ENCODE data around the gene TXLNB.
"Not testable (repeated sequence)": the region's sequence is repeated elsewhere in the genome, so short reads cannot be mapped to it uniquely, and the experiment has no call there.

The TXLNB gene

GRCh38 chr6:139230391-139230840 is 61.4 kb downstream of the TXLNB start:
- Histone ChIP-seq H3K4me3 (ENCODE audit: low read depth in 1 of 2, low read length in 2 of 2) (no peak overlapping the region), H3K27ac (ENCODE audit: low read length) (no peak overlapping the region), H3K27me3 (ENCODE audit: low read depth, low read length) (no peaks in the 10 kb centered on the region), H3K36me3 (ENCODE audit: control insufficient read depth in 1 of 2, insufficient read depth in 2 of 2, low read length in 2 of 2) (no peaks in the 10 kb centered on the region), H3K9me3 (ENCODE audit: control insufficient read depth in 1 of 2, low read length in 2 of 2) (no peaks in the 10 kb centered on the region), H3K4me1 (ENCODE audit: control insufficient read depth in 1 of 2, insufficient read depth in 2 of 2, low read length in 2 of 2) (peaks cover 0 to 13% of the 10 kb centered on the region in 2 donors)

DNA sequence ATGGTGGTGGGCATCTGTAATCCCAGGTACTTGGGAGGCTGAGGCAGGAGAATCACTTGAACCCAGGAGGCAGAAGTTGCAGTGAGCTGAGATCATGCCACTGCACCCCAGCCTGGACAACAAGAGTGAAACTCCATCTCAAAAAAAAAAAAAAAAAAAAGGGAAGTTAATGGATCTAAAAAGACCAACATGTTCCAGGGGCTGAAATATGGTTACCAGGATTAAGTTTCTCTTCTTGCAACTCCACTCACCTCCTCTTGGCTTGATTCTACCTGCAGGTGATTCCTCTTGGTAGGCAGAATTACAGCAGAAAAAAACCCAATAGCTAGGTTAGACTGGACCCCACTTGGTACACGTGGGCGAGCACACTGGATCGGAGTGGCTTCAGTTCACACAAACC is 63.4 kb downstream of the TXLNB start:
- not testable (repeated sequence) for H3K9me3 ChIP-seq (ENCODE audit: control insufficient read depth in 1 of 2, low read length in 2 of 2); H3K27me3 ChIP-seq (ENCODE audit: low read depth, low read length); H3K36me3 ChIP-seq (ENCODE audit: control insufficient read depth in 1 of 2, insufficient read depth in 2 of 2, low read length in 2 of 2); H3K4me3 ChIP-seq (ENCODE audit: low read depth in 1 of 2, low read length in 2 of 2); H3K27ac ChIP-seq (ENCODE audit: low read length)
- H3K4me1 ChIP-seq (ENCODE audit: control insufficient read depth in 1 of 2, insufficient read depth in 2 of 2, low read length in 2 of 2), result peaks cover 0 to 13% of the 10 kb centered on the region in 2 donors

DNA sequence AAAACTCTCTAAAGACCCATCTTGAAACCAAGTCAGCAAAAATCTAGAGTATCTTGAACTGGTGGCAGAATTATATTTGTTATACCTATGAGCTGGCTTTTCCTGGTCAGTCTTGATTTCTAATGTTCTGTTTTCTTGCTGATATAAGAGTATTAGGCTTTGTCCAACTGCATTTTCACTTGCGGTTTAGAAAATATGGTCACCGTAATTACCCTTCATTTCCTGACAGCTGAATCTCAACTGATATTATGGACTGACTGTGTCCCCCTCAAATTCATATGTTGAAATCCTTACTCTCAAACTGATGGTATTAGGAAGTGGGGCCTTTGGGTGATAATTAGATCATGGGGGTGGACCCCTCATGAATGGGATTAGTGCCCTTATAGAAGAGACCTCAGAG is 72.1 kb downstream of the TXLNB start:
- H3K27ac ChIP-seq (ENCODE audit: low read length), result peak overlapping the region; percentile 12
- no peaks in the 10 kb centered on the region for H3K9me3 ChIP-seq (ENCODE audit: control insufficient read depth in 1 of 2, low read length in 2 of 2)
- no peaks in the 10 kb centered on the region for H3K36me3 ChIP-seq (ENCODE audit: control insufficient read depth in 1 of 2, insufficient read depth in 2 of 2, low read length in 2 of 2)
- peak overlapping the region in 1 of 2 donors; percentile 22 for H3K4me3 ChIP-seq (ENCODE audit: low read depth in 1 of 2, low read length in 2 of 2)
- no peaks in the 10 kb centered on the region for H3K27me3 ChIP-seq (ENCODE audit: low read depth, low read length)
- H3K4me1 ChIP-seq (ENCODE audit: control insufficient read depth in 1 of 2, insufficient read depth in 2 of 2, low read length in 2 of 2), result no peaks in the 10 kb centered on the region

GRCh38 chr6:139219271-139219729 is 72.5 kb downstream of the TXLNB start:
- Histone ChIP-seq H3K4me1 (ENCODE audit: control insufficient read depth in 1 of 2, insufficient read depth in 2 of 2, low read length in 2 of 2) (no peaks in the 10 kb centered on the region), H3K27ac (ENCODE audit: low read length) (peak overlapping the region; percentile 12), H3K9me3 (ENCODE audit: control insufficient read depth in 1 of 2, low read length in 2 of 2) (no peaks in the 10 kb centered on the region), H3K27me3 (ENCODE audit: low read depth, low read length) (no peaks in the 10 kb centered on the region), H3K4me3 (ENCODE audit: low read depth in 1 of 2, low read length in 2 of 2) (peak overlapping the region in 1 of 2 donors; percentile 22), H3K36me3 (ENCODE audit: control insufficient read depth in 1 of 2, insufficient read depth in 2 of 2, low read length in 2 of 2) (no peaks in the 10 kb centered on the region)

DNA sequence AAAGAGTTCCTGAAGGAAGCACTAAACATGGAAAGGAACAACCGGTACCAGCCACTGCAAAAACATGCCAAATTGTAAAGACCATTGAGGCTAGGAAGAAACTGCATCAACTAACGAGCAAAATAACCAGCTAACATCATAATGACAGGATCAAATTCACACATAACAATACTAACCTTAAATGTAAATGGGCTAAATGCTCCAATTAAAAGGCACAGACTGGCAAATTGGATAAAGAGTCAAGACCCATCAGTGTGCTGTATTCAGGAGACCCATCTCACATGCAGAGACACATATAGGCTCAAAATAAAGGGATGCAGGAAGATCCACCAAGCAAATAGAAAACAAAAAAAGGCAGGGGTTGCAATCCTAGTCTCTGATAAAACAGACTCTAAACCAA is 79.3 kb downstream of the TXLNB start:
- not testable (repeated sequence) for H3K27me3 ChIP-seq (ENCODE audit: low read depth, low read length); H3K4me3 ChIP-seq (ENCODE audit: low read depth in 1 of 2, low read length in 2 of 2); H3K4me1 ChIP-seq (ENCODE audit: control insufficient read depth in 1 of 2, insufficient read depth in 2 of 2, low read length in 2 of 2); H3K27ac ChIP-seq (ENCODE audit: low read length); H3K36me3 ChIP-seq (ENCODE audit: control insufficient read depth in 1 of 2, insufficient read depth in 2 of 2, low read length in 2 of 2)
- H3K9me3 ChIP-seq (ENCODE audit: control insufficient read depth in 1 of 2, low read length in 2 of 2), result peaks cover 0 to 19% of the 10 kb centered on the region in 2 donors

GRCh38 chr6:139210766-139211165 is 81.0 kb downstream of the TXLNB start:
- H3K27me3 ChIP-seq (ENCODE audit: low read depth, low read length); H3K4me3 ChIP-seq (ENCODE audit: low read depth in 1 of 2, low read length in 2 of 2); H3K27ac ChIP-seq (ENCODE audit: low read length); H3K4me1 ChIP-seq (ENCODE audit: control insufficient read depth in 1 of 2, insufficient read depth in 2 of 2, low read length in 2 of 2); H3K36me3 ChIP-seq (ENCODE audit: control insufficient read depth in 1 of 2, insufficient read depth in 2 of 2, low read length in 2 of 2): not testable (repeated sequence)
- peaks cover 0 to 25% of the 10 kb centered on the region in 2 donors for H3K9me3 ChIP-seq (ENCODE audit: control insufficient read depth in 1 of 2, low read length in 2 of 2)

- Histone ChIP-seq H3K9me3 (ENCODE audit: control insufficient read depth in 1 of 2, low read length in 2 of 2) (peaks cover 0 to 35% of the 10 kb centered on the region in 2 donors), H3K4me1 (ENCODE audit: control insufficient read depth in 1 of 2, insufficient read depth in 2 of 2, low read length in 2 of 2) (no peaks in the 10 kb centered on the region), H3K27ac (ENCODE audit: low read length) (no peak overlapping the region), H3K36me3 (ENCODE audit: control insufficient read depth in 1 of 2, insufficient read depth in 2 of 2, low read length in 2 of 2) (no peaks in the 10 kb centered on the region), H3K27me3 (ENCODE audit: low read depth, low read length) (no peaks in the 10 kb centered on the region), H3K4me3 (ENCODE audit: low read depth in 1 of 2, low read length in 2 of 2) (no peak overlapping the region)
Measured at GRCh38 chr6:139205843-139206242, 86.0 kb downstream of the TXLNB start.

DNA sequence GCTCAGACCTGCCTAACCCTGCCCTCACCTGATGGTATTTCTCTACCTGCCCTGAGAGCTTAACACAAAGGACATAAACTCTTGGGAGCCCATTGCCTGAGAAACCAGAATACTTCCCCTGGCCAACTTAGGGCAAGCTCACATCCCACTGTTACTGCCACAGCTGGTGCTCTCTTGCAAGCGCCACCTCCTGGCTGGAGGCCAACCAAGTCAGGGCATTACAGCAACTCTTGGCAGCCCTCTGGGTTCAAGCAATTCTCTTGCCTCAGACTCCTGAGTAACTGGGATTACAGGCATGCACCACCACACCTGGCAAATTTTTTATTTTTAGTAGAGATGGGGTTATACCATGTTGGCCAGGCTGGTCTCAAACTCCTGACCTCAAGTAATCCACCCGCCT is 86.8 kb downstream of the TXLNB start:
- H3K4me1 ChIP-seq (ENCODE audit: control insufficient read depth in 1 of 2, insufficient read depth in 2 of 2, low read length in 2 of 2), result no peaks in the 10 kb centered on the region
- no peak overlapping the region for H3K27ac ChIP-seq (ENCODE audit: low read length)
- H3K36me3 ChIP-seq (ENCODE audit: control insufficient read depth in 1 of 2, insufficient read depth in 2 of 2, low read length in 2 of 2), result no peaks in the 10 kb centered on the region
- H3K9me3 ChIP-seq (ENCODE audit: control insufficient read depth in 1 of 2, low read length in 2 of 2), result peaks cover 0 to 34% of the 10 kb centered on the region in 2 donors
- no peak overlapping the region for H3K4me3 ChIP-seq (ENCODE audit: low read depth in 1 of 2, low read length in 2 of 2)
- H3K27me3 ChIP-seq (ENCODE audit: low read depth, low read length), result no peaks in the 10 kb centered on the region

- Histone ChIP-seq H3K4me3 (ENCODE audit: low read depth in 1 of 2, low read length in 2 of 2) (no peak overlapping the region), H3K27ac (ENCODE audit: low read length) (no peak overlapping the region), H3K36me3 (ENCODE audit: control insufficient read depth in 1 of 2, insufficient read depth in 2 of 2, low read length in 2 of 2) (no peaks in the 10 kb centered on the region), H3K9me3 (ENCODE audit: control insufficient read depth in 1 of 2, low read length in 2 of 2) (peaks cover 0 to 13% of the 10 kb centered on the region in 2 donors), H3K4me1 (ENCODE audit: control insufficient read depth in 1 of 2, insufficient read depth in 2 of 2, low read length in 2 of 2) (no peaks in the 10 kb centered on the region), H3K27me3 (ENCODE audit: low read depth, low read length) (no peaks in the 10 kb centered on the region)
Measured at GRCh38 chr6:139201378-139201777, 90.4 kb downstream of the TXLNB start.

DNA sequence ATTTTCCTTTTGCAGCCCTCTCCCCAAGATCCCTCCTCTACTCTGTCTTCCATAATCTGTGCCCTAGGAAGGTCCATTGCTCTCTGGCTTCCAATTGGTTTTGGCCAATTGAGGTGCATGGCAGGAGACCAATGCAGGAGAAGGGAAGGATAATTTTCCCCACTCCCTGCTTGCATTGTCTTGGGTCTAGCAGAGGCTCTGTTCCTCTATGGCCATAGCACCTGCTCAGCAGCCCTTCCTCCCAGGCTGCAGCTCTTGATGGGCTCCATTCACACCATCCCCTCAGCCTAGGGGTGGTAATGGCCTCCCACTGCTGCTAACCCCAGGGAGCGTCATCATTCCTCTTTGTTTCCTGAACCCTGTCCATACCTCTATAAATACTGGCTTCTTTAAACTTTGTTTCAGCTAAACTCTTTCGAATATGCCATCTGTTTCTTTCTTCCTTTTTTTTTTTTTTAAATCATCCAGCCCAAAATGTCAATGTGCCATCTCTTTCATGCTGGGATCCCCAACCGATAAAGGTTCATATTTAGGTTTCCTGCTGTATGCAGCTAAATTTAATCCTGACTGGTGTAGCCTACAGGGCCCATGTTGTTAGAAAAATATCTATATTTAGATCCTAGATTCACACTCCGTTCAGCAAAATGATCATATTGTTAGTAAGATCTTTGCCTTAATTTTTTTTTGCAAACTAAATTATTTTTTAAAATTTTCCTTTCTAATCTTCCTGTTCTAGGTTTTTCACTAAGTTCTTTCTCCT is 93.1 kb downstream of the TXLNB start:
- Histone ChIP-seq H3K27me3 (ENCODE audit: low read depth, low read length) (no peaks in the 10 kb centered on the region), H3K9me3 (ENCODE audit: control insufficient read depth in 1 of 2, low read length in 2 of 2) (peaks cover 0 to 4% of the 10 kb centered on the region in 2 donors), H3K4me3 (ENCODE audit: low read depth in 1 of 2, low read length in 2 of 2) (no peak overlapping the region), H3K4me1 (ENCODE audit: control insufficient read depth in 1 of 2, insufficient read depth in 2 of 2, low read length in 2 of 2) (no peaks in the 10 kb centered on the region), H3K36me3 (ENCODE audit: control insufficient read depth in 1 of 2, insufficient read depth in 2 of 2, low read length in 2 of 2) (no peaks in the 10 kb centered on the region), H3K27ac (ENCODE audit: low read length) (no peak overlapping the region)

DNA sequence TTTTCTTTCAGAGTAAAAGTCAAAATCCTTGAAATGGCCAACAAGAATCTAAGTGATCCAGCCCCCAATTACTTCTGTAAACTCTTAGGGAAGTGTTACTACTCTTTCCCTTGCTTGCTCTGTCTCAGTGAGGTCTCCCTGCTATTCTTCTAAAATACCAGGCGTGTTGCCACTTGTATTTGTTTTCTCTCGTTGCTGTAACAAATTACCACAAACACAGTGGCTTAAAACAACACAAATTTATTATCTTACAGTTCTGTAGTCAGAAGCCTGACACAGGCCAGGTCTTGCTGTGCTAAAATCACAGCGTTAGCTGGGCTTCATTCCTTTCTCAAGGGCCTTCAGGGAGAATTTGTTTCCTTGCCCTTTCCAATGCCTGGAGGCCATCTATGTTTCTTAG is 97.1 kb downstream of the TXLNB start:
- H3K4me3 ChIP-seq (ENCODE audit: low read depth in 1 of 2, low read length in 2 of 2), result no peak overlapping the region
- no peaks in the 10 kb centered on the region for H3K4me1 ChIP-seq (ENCODE audit: control insufficient read depth in 1 of 2, insufficient read depth in 2 of 2, low read length in 2 of 2)
- H3K36me3 ChIP-seq (ENCODE audit: control insufficient read depth in 1 of 2, insufficient read depth in 2 of 2, low read length in 2 of 2), result no peaks in the 10 kb centered on the region
- no peaks in the 10 kb centered on the region for H3K27me3 ChIP-seq (ENCODE audit: low read depth, low read length)
- no peaks in the 10 kb centered on the region for H3K9me3 ChIP-seq (ENCODE audit: control insufficient read depth in 1 of 2, low read length in 2 of 2)
- no peak overlapping the region for H3K27ac ChIP-seq (ENCODE audit: low read length)

All from muscle layer of duodenum (tissue), 2 donors.